Kidney (tissue), 14 donors: ENCODE data around the gene NRM. TPM values are rescaled to one million over a fixed set of nuclear protein-coding genes. Genes with fewer than 3 reads are reported as not detected.
"Not testable (repeated sequence)": the region's sequence is repeated elsewhere in the genome, so short reads cannot be mapped to it uniquely, and the experiment has no call there.

Experiments used
- DNase-seq, 5 donors: peaks; one replicate each; pipeline ENCODE4 v3.0.0-alpha.2; 2013 to 2020
- FAIRE-seq: peaks from 2 replicates; lab custom pipeline; 2012; peaks lifted over from hg19 to GRCh38; lab: Jason Lieb, UNC
- H3K27ac ChIP-seq, 2 donors: one replicate each; pipeline ENCODE4 v1.7.0; 2013; ENCODE audit warnings: low read depth in 2 of 2, low read length in 2 of 2, inconsistent platforms in 1 of 2
- H3K27me3 ChIP-seq: one replicate; pipeline ENCODE4 v1.7.1; 2013; ENCODE audit warnings: low read length, inconsistent platforms; ENCODE audit not compliant: control insufficient read depth, insufficient read depth
- H3K36me3 ChIP-seq, 3 donors: one replicate each; pipeline versions ENCODE4 v1.7.0 to v1.7.1; 2013; ENCODE audit warnings: low read length in 3 of 3, control low read depth in 1 of 3, inconsistent platforms in 1 of 3; ENCODE audit not compliant: insufficient read depth in 3 of 3, control insufficient read depth in 2 of 3
- H3K4me1 ChIP-seq, 3 donors: one replicate each; pipeline versions ENCODE4 v1.7.0 to v1.7.1; 2013; ENCODE audit warnings: low read length in 3 of 3, inconsistent platforms in 1 of 3, low read depth in 1 of 3; ENCODE audit not compliant: control insufficient read depth in 2 of 3, insufficient read depth in 2 of 3
- H3K4me3 ChIP-seq, 3 donors: one replicate each; pipeline versions ENCODE4 v1.7.0 to v1.8.1; 2013; ENCODE audit warnings: low read length in 3 of 3, control low read depth in 1 of 3, inconsistent platforms in 1 of 3
- H3K9ac ChIP-seq, 3 donors: one replicate each; pipeline versions ENCODE4 v1.7.0 to v1.7.1; 2013; ENCODE audit warnings: low read length in 3 of 3, control low read depth in 1 of 3, inconsistent platforms in 1 of 3
- H3K9me3 ChIP-seq, 3 donors: one replicate each; pipeline versions ENCODE4 v1.7.0 to v1.7.1; 2013; ENCODE audit warnings: low read length in 3 of 3, control low read depth in 1 of 3, inconsistent platforms in 1 of 3; ENCODE audit not compliant: control insufficient read depth in 2 of 3, insufficient read depth in 1 of 3
- CTCF ChIP-seq: IDR thresholded peaks from 3 replicates; pipeline ENCODE4 v1.5.1; 2012; ENCODE audit warnings: mild to moderate bottlenecking, moderate library complexity, borderline replicate concordance; ENCODE audit not compliant: insufficient read depth; ENCODE audit errors: extremely low read depth
- intact Hi-C: fragments of 100-400 bp; cut with DNase I; formaldehyde crosslinking; loops from one replicate; pipeline ENCODE4 v1.11.1; 2022
- polyA plus RNA-seq: library from polyadenylated mRNA; stranded (reverse); fragments of 350-450 nt; fragmentation: Illumina TruSeq; extraction: RNeasy Lipid Tissue Mini Kit (QIAGEN cat#74804); gene quantifications from one replicate; pipeline ENCODE4 v1.2.3, GENCODE V29; 2014; ENCODE audit warnings: low read depth, low replicate concordance; ENCODE audit not compliant: insufficient read depth
- total RNA-seq: library from RNA; stranded (reverse); fragmentation: NEBNext Ultra II Directional; extraction: Animal tissue kit (Norgen Biotek cat#: 25700); gene quantifications from one replicate; pipeline ENCODE4 v1.2.1, GENCODE V29; 2021
- donor health status: control.
- donor health status: control.
- donor health status: control.
- donor health status: control.
- donor health status: control.
- donor health status: DM: yes; HTN: yes; CAD: no.
- donor health status: Normal renal cell carcinoma (clear cell type).

Gene NRM
- total and polyA plus RNA-seq, 2 donors from 2014 or later, result 14.2 TPM

- TF ChIP-seq CTCF, result peak; percentile 97
- FAIRE-seq (no peak), DNase-seq (peak; percentile 86 to 90 (median 89))
- Histone ChIP-seq H3K27me3 (no peaks in the 10 kb centered on the region), H3K4me3 (peak overlapping the region in 2 of 3 donors; percentile 75 to 77), H3K9me3 (no peaks in the 10 kb centered on the region), H3K9ac (peak overlapping the region in 2 of 3 donors; percentile 33 to 52), H3K36me3 (peaks cover 19 to 34% (median 20%) of the 10 kb centered on the region in 3 donors), H3K4me1 (peaks cover 4 to 11% (median 4%) of the 10 kb centered on the region in 3 donors), H3K27ac (no peak overlapping the region)
- intact Hi-C loops, result loop anchor here (5.0 kb wide), 1 partner anchor 40 kb away; no protein-coding TSS in a partner anchor
Measured at GRCh38 chr6:30722280-30723112, 31.7 kb upstream of the NRM start.

GRCh38 chr6:30722025-30722279, 31.2 kb upstream of the NRM start:
- DNase-seq, result not testable (repeated sequence)

GRCh38 chr6:30721198-30722024, 30.6 kb upstream of the NRM start:
- no peak for FAIRE-seq
- Histone ChIP-seq H3K4me1 (peaks cover 4 to 13% (median 4%) of the 10 kb centered on the region in 3 donors), H3K4me3 (peak overlapping the region; percentile 93 to 98 (median 94)), H3K36me3 (peaks cover 16 to 28% (median 20%) of the 10 kb centered on the region in 3 donors), H3K9me3 (no peaks in the 10 kb centered on the region), H3K27me3 (no peaks in the 10 kb centered on the region), H3K9ac (peak overlapping the region; percentile 61 to 99 (median 93)), H3K27ac (peak overlapping the region; percentile 92 to 95)
- DNase-seq, result peak; percentile 92 to 97 (median 95)
- intact Hi-C loops, result loop anchor here (5.0 kb wide), 1 partner anchor 39 kb away; no protein-coding TSS in a partner anchor
- peak; percentile 54 for TF ChIP-seq CTCF

More at GRCh38 chr6:30722025-30722279, 31.2 kb upstream of the NRM start:
- Histone ChIP-seq H3K36me3 (peaks cover 16 to 31% (median 20%) of the 10 kb centered on the region in 3 donors), H3K4me1 (peaks cover 4 to 11% (median 4%) of the 10 kb centered on the region in 3 donors), H3K27ac (peak overlapping the region; percentile 89 to 92), H3K4me3 (peak overlapping the region; percentile 66 to 77 (median 75)), H3K9ac (peak overlapping the region in 2 of 3 donors; percentile 57 to 74)
- H3K27me3 ChIP-seq, H3K9me3 ChIP-seq, FAIRE-seq: not testable (repeated sequence)
- intact Hi-C loops, result loop anchor here (5.0 kb wide), 1 partner anchor 40 kb away; no protein-coding TSS in a partner anchor
